ENCODE results near the gene FNBP1.
"Not testable (repeated sequence)": the region's sequence is repeated elsewhere in the genome, so short reads cannot be mapped to it uniquely, and the experiment has no call there.

The FNBP1 gene

GRCh38 chr9:130043654-130044623 lies 950 bp upstream of the FNBP1 start:
- no peak for FAIRE-seq

DNA sequence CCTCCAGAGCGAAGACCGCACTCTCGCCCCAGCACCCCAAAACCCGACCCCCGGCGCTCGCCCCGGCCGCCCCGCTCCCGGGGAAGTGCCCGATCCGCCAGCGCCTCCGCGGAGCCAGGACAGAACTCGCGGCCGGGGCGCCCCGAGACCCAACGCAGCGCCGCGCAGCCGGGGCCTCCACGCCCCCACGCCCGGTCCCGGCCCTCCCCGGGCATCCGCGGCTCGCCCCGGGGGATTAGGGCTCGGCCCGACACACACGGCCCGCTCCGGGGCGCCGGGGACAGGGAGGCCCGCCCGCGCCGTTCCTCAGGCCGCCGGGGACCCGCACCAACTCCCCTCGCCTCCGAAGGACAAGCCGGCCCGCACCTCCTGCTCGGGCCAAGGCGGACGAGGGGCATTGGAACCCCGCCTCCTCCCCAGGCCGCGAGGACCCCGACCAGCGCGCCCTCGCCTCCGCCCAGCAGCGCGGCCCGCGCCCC lies 544 bp downstream of the FNBP1 start:
- no peak for FAIRE-seq

GRCh38 chr9:130041648-130042405 lies 1.2 kb downstream of the FNBP1 start:
- no peak for FAIRE-seq

- no peak for FAIRE-seq
These were observed 1.9 kb downstream of the FNBP1 start for GRCh38 chr9:130040984-130041647.

GRCh38 chr9:130039528-130040147 lies 3.4 kb downstream of the FNBP1 start:
- no peak for FAIRE-seq

DNA sequence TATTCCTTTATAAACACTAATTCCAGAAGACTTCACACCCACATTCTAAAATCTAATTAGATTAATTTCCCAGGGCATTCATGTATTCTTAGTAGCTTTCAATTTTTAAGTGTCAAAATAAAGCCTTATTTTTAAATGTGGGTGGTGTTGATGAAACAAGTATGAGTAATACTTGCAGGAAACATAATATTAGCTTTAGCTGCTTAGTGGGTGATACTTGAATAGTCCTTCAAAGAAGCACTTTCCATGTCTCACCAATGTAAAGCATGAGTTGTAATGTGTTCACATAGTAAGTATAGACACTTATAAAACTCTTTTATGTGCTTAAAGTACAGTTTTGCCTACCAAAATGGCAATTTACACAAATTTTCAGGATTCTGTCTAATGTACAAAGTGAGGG lies 6.9 kb downstream of the FNBP1 start:
- FAIRE-seq: no peak

DNA sequence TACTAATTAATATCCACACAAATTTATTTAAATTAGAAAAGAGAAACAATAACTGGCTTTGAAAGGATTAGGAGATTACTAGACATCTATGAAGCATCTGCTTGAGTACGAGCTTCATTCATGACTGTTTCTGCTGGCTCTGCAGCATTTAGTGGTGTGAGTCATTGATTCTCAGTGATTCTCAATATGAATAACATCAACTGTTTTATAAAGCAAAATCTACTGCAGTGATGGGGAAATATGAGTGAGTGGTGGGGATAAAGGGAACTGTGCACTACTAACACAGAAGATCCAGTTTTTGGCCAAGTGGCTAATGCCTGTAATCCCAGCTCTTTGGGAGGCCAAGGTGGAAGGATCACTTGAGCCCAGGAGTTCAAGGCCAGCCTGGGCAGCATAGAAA lies 8.4 kb downstream of the FNBP1 start:
- FAIRE-seq: no peak

GRCh38 chr9:130030651-130031127 lies 12.3 kb downstream of the FNBP1 start:
- no peak for FAIRE-seq

- no peak for FAIRE-seq
These were observed 13.6 kb downstream of the FNBP1 start for GRCh38 chr9:130029223-130029973.

- FAIRE-seq: no peak
These were observed 14.3 kb downstream of the FNBP1 start for GRCh38 chr9:130028493-130029222.

DNA sequence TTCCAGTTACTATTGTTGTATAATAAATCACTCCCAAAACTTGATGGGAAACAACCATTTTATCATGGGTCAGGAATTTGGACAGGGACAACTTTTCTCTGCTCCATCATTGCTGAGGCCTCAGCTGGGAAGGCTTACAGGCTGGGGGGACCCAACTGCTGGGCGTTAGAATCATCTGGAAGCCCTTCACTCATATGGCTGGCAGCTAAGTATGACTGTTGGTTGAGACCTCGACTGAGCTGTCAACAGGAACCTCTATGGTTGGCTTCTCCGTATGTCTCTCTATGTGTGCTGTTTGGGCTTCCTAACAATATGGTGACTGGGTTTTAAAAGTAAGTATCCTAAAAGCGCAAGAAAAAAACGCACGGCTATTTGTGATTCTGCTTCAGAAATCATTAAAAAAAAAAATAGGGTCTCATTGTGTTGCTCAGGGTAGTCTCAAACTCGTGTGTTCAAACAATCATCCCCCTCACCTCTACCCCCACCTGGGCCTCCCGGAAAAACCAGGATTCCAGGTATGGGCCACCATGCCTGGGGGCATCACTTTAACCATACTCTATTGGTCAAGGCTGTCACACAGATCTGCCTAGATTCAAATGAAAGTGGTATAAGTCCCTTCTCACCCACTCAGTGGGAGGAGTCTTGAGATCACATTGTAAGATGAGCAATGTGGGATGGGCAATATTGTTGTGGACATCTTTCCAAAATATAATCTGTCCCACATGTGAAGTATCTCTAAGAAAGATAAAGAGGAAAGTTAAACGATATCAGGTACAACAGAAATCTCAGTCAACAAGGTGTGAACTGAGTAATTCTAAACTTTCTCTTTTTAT lies 15.2 kb downstream of the FNBP1 start:
- FAIRE-seq: no peak

DNA sequence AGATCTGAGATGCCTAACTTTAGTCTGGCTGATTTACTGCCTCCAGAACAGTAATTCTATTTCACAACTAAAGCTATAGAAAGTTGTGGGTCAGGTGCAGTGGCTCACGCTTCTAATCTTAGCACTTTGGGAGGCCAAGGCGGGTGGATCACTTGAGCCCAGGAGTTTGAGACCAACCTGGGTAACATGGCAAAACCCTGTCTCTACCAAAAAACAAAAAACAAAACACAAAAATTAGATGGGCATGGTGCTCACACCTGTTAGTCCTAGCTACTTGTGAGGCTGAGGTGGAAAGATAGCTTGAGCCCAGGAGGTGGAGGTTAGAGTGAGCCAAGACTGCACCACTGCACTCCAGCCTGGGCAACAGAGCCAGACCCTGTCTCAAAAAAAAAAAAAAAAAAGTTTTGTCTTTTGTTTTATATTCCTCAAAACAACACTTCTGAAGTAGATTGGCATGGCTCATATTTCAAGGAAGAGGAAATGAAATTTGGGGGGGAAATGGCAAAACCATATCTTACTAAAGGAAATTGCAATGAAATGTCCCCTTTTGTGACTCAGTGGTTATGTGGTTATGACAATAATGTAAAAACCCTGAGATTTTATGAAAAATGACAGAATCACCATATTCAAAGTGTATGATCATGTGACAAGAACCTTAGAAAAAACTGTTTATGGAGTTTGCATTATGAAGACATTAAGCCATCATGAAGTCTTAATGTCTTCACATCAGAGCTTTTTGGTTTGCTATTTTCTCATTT lies 16.2 kb downstream of the FNBP1 start:
- no peak for FAIRE-seq

DNA sequence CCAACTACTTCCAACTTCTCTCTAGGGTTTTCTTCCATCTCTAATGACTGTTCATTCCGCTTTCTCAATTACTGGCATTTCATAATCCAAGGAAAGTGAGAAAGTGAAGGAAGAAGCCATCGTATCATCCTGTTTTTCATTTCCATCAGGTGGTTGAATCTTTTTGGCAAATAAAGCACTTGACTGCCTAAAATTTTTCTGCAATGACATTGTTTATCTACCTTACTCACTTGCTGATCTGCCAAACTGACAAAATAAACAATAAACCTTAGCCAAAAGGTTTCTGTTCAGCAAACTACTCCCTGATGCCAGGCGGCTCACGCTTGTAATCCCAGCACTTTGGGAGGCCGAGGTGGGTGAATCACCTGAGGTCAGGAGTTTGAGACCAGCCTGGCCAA lies 18.4 kb downstream of the FNBP1 start:
- no peak for FAIRE-seq

GRCh38 chr9:130023994-130024596 lies 18.9 kb downstream of the FNBP1 start:
- no peak for FAIRE-seq

GRCh38 chr9:130023144-130023787 lies 19.7 kb downstream of the FNBP1 start:
- no peak for FAIRE-seq

DNA sequence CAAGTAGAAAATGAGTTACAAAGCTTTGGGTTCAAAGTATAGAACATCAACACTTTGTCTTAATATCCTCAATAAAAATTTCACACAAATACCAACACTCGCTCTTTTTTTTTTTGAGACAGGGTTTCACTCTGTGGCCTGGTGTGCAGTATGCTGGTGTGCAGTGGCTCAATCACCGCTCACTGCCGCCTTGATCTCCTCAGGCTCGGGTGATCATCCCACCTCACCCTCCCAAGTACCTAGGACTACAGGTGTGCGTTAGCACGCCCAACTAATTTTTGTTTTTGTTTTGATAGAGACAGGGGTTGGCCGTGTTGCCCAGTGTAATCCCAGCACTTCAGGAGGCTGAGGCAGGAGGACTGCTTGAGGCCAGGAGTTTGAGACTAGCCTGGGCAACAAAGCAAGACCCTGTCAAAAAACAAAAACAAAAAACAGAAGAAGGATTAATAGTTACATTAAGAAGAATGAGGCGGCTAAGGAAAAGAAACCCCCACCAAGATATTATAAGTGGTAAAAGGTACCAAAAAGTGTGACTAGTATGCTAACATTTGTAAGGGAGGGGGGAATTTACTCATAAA lies 20.3 kb downstream of the FNBP1 start:
- FAIRE-seq: no peak

DNA sequence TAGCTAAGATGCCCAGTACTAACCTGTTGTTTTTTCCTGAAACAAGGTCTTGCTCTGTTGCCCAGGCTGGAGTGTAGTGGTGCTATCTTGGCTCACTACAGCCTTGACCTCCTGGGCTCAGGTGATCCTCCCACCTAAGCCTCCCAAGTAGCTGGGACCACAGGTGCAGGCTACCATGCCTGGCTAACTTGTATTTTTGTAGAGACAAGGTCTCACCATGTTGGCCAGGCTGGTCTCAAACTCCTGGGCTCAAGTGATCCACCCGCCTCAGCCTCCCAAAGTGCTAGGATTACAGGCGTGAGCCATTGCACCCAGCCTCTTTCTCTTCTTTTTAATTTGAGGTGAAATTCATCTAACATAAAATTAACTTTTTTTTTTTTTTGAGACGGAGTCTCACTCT lies 21.1 kb downstream of the FNBP1 start:
- FAIRE-seq: not testable (repeated sequence)

DNA sequence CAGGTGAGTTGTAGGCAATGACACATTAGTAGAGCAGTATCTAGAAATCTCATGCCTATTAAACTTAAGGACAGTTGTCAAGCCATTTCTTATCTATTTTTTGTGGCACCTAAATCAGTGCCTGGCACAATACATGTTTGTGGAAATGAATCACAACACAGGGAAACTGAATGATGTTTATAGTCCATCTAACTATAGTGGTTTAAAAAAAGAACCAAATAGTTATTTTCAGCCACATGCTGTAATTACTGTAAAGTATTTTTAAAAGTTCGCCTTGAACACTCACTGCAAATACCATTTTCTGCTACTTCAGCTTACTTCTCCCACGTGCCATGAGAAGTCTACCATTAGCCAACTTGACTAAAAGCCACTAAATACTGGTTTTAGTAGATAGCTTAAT lies 21.9 kb downstream of the FNBP1 start:
- FAIRE-seq: no peak
